HG03280 (cell line): Measurements from ENCODE around the gene CHST11.
"Not testable (repeated sequence)": the region's sequence is repeated elsewhere in the genome, so short reads cannot be mapped to it uniquely, and the experiment has no call there.

ENCODE experiments used
- ATAC-seq: cut with Tn5 transposase; IDR thresholded peaks from one replicate; pipeline ENCODE4 v1.9.1; 2021; ENCODE audit warnings: mild to moderate bottlenecking, moderate library complexity; ENCODE audit not compliant: unreplicated experiment

Gene CHST11

GRCh38 chr12:104600036-104600712, 143.4 kb downstream of the CHST11 start:
- ATAC-seq: no peak

GRCh38 chr12:104600790-104601739, 144.3 kb downstream of the CHST11 start:
- ATAC-seq: no peak

- no peak for ATAC-seq
Observed at GRCh38 chr12:104602406-104602805, 145.7 kb downstream of the CHST11 start.

- no peak for ATAC-seq
Observed at GRCh38 chr12:104602896-104603295, 146.1 kb downstream of the CHST11 start.

GRCh38 chr12:104603545-104603973, 146.8 kb downstream of the CHST11 start:
- ATAC-seq: no peak

- ATAC-seq: peak; percentile 85
Observed at GRCh38 chr12:104604070-104604994, 147.6 kb downstream of the CHST11 start.

- ATAC-seq: no peak
Observed at GRCh38 chr12:104604995-104605675, 148.4 kb downstream of the CHST11 start.

- no peak for ATAC-seq
Observed at GRCh38 chr12:104605685-104606084, 148.9 kb downstream of the CHST11 start.

GRCh38 chr12:104608998-104609397, 152.2 kb downstream of the CHST11 start:
- ATAC-seq: no peak

GRCh38 chr12:104609445-104609844, 152.7 kb downstream of the CHST11 start:
- no peak for ATAC-seq

- ATAC-seq: no peak
Observed at GRCh38 chr12:104610513-104611235, 153.9 kb downstream of the CHST11 start.

GRCh38 chr12:104611671-104612070, 154.9 kb downstream of the CHST11 start:
- ATAC-seq: no peak

- not testable (repeated sequence) for ATAC-seq
Observed at GRCh38 chr12:104613372-104613771, 156.6 kb downstream of the CHST11 start.

- no peak for ATAC-seq
Observed at GRCh38 chr12:104615048-104615561, 158.4 kb downstream of the CHST11 start.

- ATAC-seq: no peak
Observed at GRCh38 chr12:104618691-104619090, 161.9 kb downstream of the CHST11 start.

- no peak for ATAC-seq
Observed at GRCh38 chr12:104619305-104619704, 162.6 kb downstream of the CHST11 start.

- no peak for ATAC-seq
Observed at GRCh38 chr12:104620837-104621531, 164.2 kb downstream of the CHST11 start.

- ATAC-seq: no peak
Observed at GRCh38 chr12:104622928-104623327, 166.2 kb downstream of the CHST11 start.

GRCh38 chr12:104623883-104624282, 167.1 kb downstream of the CHST11 start:
- no peak for ATAC-seq
